Choroid plexus epithelial cell (primary cell): ENCODE measurements around the gene C6orf118.

Experiments
- DNase-seq: peaks from one replicate; pipeline ENCODE4 v3.0.0-alpha.2; 2010; ENCODE audit warnings: low read depth
- H3K4me3 ChIP-seq: 2 replicates; pipeline ENCODE4 v1.5.1; 2011; ENCODE audit warnings: low read depth, mild to moderate bottlenecking, control low read depth, low read length, moderate library complexity
- TF ChIP-seq, protein P1 (sequence below): conservative IDR thresholded peaks from 2 replicates; pipeline ENCODE4 v1.5.1; 2011; ENCODE audit warnings: low read depth, mild to moderate bottlenecking, control low read depth, inconsistent platforms, low read length, moderate library complexity

C6orf118 gene

DNA sequence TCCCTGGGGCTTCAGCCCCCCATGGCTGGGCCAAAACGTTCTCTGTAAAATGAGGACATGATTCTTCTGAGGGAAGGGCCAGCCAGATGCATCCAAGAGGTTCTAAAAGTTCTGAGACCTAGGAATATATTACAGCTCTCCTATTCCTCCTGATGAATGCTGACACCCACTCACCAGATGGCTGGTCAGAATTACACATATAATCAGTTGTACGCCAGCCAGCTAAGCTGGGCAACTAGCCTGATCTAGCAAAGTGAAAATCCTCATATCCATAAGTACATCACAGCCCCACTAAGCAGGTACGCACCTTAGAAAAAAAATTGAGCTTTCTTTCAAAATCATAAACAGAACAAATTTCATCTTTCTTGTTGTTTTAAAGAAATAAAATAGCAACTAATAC is 34.8 kb downstream of the C6orf118 start:
- no peak for DNase-seq
- no peak overlapping the region for H3K4me3 ChIP-seq
- TF ChIP-seq, protein P1, sequence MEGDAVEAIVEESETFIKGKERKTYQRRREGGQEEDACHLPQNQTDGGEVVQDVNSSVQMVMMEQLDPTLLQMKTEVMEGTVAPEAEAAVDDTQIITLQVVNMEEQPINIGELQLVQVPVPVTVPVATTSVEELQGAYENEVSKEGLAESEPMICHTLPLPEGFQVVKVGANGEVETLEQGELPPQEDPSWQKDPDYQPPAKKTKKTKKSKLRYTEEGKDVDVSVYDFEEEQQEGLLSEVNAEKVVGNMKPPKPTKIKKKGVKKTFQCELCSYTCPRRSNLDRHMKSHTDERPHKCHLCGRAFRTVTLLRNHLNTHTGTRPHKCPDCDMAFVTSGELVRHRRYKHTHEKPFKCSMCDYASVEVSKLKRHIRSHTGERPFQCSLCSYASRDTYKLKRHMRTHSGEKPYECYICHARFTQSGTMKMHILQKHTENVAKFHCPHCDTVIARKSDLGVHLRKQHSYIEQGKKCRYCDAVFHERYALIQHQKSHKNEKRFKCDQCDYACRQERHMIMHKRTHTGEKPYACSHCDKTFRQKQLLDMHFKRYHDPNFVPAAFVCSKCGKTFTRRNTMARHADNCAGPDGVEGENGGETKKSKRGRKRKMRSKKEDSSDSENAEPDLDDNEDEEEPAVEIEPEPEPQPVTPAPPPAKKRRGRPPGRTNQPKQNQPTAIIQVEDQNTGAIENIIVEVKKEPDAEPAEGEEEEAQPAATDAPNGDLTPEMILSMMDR: no peak

DNA sequence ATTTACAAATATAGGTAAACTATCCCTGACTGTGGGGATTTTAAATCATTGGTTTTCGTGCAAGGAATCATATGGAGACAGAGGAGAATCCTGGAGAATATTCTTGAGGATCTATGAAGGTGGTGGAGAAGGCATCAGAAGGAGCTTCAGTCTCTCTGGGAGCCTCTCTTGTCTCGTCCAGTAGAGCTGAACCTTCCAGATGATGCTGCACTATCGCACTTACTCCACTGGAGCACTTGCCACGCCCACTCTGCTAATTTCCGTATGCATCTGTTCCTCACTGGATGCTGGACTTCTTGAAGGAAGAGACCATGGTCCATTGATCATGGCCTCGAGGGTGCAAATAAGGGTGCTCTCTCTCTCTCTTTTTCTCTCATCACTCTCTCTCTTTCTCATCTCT is 36.8 kb downstream of the C6orf118 start:
- H3K4me3 ChIP-seq: no peak overlapping the region
- TF ChIP-seq, protein P1: no peak
- DNase-seq: no peak

DNA sequence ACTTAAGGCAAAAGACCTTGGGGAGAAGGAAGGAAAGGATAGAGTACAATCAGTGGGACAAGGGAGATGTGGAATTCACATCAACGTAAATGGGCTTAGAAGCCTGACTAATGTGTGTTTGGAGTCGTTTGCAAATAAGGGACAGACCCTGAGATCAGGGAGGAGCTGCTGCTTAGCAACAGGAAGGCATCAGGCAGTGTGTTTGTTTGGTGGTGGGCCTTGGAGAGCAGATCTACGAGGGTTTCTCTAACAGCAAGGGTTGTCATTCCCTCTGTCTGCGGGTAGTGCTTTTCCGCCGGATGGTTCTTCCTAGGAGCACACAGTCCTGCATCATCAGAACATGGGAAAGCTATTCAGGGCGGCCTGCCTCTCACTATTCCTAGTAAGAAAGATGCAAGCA is 40.4 kb downstream of the C6orf118 start:
- no peak overlapping the region for H3K4me3 ChIP-seq
- TF ChIP-seq, protein P1: no peak
- DNase-seq: no peak

DNA sequence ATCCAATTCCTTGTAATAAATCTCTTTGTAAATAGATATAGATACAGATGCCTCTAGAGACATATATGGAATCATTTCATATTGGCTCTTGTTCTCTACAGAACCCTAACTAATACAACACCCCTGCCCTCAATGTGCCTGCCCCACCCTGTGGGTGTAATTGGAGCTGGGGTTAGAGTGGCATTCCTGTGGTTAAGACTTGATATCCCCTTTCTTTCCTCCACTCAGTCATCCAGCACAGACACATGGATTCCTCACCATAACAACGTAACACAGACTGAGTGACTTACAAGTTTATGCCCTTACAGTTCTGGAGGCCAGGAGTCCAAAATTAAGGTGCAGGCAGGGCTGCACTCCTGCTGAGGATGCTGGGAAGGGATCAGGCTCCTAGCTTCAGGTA is 42.8 kb downstream of the C6orf118 start:
- no peak for DNase-seq
- no peak overlapping the region for H3K4me3 ChIP-seq
- TF ChIP-seq, protein P1: no peak

DNA sequence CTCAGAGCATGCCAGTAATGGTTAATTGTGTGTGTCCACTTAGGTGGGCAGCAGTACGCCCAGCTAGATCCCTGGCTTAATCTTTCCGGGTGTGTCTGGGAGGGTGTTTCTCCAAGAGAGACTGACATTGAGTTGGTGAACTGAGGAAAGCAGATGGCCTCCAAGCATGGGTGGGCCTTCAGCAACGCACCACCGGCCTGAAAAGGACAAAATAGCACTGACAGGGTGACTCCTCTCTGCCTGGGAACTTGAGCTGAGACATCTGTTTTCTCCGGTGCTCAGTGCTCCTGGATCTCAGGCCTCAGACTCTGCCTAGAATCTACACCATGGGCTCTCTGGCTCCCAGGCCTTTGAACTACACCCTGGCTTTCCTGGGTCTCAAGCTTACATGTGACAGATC is 43.2 kb downstream of the C6orf118 start:
- TF ChIP-seq, protein P1: no peak
- no peak overlapping the region for H3K4me3 ChIP-seq
- DNase-seq: no peak

DNA sequence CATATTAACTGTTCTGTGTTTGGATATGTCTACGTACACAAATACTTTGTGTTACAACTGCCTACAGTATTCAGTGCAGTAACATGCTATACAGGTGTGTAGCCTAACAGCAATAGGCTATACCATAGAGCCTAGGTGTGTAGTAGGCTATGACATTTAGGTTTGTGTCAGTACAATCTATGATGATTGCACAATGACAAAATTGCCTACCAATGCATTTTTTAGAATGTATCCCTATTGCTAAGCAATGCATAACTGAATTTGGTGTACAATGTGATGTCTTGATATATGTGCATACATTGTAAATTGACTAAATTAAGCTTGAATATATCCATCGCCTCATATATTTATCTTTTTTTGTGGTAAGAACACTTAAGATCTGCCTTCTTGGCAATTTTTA is 48.9 kb downstream of the C6orf118 start:
- TF ChIP-seq, protein P1: no peak
- no peak for DNase-seq
- H3K4me3 ChIP-seq: no peak overlapping the region

DNA sequence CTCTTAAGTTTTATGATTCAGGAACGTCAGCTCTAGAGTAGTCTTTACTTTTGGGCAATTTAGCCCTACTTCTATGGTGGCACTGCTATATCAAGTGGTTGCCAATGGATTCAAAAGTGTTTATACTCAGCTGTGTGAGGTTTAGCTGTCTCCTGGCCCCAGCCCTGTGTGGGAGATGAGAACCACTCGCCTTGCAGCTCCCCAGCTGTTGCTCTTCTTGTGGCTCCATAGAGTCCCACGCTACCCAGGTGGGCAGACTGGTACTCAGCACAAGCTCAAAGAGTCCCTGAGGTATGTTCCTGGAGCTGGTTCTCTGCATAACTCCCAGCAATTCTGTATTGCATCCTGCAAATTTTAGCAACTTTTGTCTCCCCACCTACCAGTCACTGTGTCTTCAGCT is 59.6 kb downstream of the C6orf118 start:
- no peak for DNase-seq
- TF ChIP-seq, protein P1: no peak
- no peak overlapping the region for H3K4me3 ChIP-seq
